ENCODE data around the gene DOK7.

DOK7 gene

DNA sequence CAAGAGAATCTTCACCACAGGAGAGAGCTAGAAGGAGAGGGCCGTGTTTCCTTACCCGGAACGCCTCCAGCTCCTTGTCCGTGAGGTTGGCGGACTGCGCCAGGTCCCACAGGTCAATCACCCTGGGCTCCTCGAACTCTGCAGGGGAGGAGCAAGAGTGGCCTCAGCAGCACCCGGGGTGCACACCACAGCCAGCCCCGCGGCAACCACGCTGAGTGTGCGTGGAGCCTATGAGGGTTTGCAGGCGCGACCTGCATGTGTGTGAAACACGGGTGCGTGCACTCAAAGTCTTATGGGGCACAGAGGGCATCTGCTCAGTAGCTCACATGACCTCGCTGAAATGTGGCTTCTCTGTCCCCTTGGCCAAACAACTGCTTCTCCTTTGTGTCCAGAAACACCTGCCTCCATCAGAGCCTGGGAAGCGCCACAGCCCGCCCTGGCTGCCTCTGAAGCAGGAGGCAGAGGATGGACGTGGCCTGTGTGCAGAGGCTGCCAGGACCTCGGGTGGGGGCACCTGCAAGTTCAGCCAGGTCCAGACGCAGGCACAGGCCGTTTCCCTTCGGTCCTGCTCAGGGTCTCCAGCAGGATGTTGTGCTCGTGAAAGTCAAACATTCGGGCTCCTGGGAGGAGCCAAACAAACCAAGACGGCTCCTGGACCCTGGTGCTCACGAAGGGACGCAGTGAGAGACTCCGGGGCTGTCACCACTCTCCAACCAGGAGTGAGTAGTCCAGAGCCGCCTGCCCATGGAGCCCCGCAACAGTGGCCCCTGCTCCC, 53.1 kb downstream of the DOK7 start:
- no peak for DNase-seq (ENCODE audit: low read depth, low spot score)
- H3K36me3 ChIP-seq (ENCODE audit: control insufficient read depth, insufficient read depth, low read length), result peaks cover 56% of the 10 kb centered on the region
- H3K27ac ChIP-seq (ENCODE audit: low read length), result no peak overlapping the region
- WGBS (ENCODE audit: insufficient coverage, insufficient read length), result no CpG with 5 or more reads among the region's 32 CpGs
- no peak overlapping the region for H3K4me3 ChIP-seq (ENCODE audit: low read length)
- peaks cover 3% of the 10 kb centered on the region for H3K4me1 ChIP-seq (ENCODE audit: control insufficient read depth, insufficient read depth, low read length)
- no peaks in the 10 kb centered on the region for H3K9me3 ChIP-seq (ENCODE audit: control insufficient read depth, insufficient read depth, low read length)
- H3K27me3 ChIP-seq (ENCODE audit: control insufficient read depth, insufficient read depth, low read length), result no peaks in the 10 kb centered on the region

DNA sequence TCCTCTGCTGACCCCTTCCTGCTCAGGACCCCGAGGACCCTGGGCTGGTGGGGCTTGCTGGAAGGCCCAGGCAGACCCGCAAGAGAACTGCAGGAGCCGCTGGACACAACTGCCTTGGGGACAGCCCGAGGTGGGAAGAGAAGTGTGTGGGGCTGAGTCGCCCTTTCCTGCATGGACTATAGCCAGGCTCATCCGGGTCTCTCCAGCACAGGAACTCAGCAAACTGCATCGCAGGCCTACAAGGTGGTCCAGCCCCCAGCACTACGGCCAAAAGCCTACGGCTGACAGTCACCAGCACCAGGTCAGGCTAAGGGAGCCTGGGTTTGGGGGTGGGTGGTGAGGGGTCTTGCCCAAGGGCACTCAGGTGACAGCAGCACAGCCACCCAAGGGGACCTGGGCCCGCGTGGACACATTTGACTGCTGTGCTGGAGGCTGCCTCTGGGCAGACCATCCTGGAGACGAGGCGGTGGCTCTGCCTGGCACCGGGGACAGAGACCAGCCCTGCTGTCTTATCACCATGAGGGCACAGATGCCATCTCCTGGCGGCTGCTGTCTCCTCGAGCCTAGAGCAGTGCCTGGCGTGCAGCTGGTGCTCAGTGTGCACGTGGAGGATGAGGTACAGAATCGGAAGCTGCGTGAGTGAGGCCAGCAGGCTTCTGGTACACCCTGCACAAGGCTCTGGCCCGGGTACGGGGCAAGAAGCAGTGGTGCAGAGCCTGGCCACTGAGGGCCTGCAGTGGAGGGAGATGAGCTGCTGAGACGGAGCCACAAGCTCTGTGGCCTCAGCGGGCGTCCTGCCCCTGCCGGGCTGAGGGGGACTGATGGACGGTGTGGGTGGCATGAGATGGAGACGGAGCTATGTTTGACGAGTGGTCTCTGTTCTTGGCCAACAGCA, 54.0 kb downstream of the DOK7 start:
- Histone ChIP-seq H3K4me1 (ENCODE audit: control insufficient read depth, insufficient read depth, low read length) (peaks cover 3% of the 10 kb centered on the region), H3K36me3 (ENCODE audit: control insufficient read depth, insufficient read depth, low read length) (peaks cover 60% of the 10 kb centered on the region), H3K27me3 (ENCODE audit: control insufficient read depth, insufficient read depth, low read length) (no peaks in the 10 kb centered on the region), H3K27ac (ENCODE audit: low read length) (no peak overlapping the region), H3K9me3 (ENCODE audit: control insufficient read depth, insufficient read depth, low read length) (no peaks in the 10 kb centered on the region), H3K4me3 (ENCODE audit: low read length) (no peak overlapping the region)
- WGBS (ENCODE audit: insufficient coverage, insufficient read length), result no CpG with 5 or more reads among the region's 29 CpGs
- no peak for DNase-seq (ENCODE audit: low read depth, low spot score)

- H3K27me3 ChIP-seq (ENCODE audit: control insufficient read depth, insufficient read depth, low read length), result no peaks in the 10 kb centered on the region
- DNase-seq (ENCODE audit: low read depth, low spot score), result no peak
- no peak overlapping the region for H3K4me3 ChIP-seq (ENCODE audit: low read length)
- peaks cover 3% of the 10 kb centered on the region for H3K4me1 ChIP-seq (ENCODE audit: control insufficient read depth, insufficient read depth, low read length)
- no peaks in the 10 kb centered on the region for H3K9me3 ChIP-seq (ENCODE audit: control insufficient read depth, insufficient read depth, low read length)
- no peak overlapping the region for H3K27ac ChIP-seq (ENCODE audit: low read length)
- H3K36me3 ChIP-seq (ENCODE audit: control insufficient read depth, insufficient read depth, low read length), result peaks cover 57% of the 10 kb centered on the region
- WGBS (ENCODE audit: insufficient coverage, insufficient read length), result no CpG with 5 or more reads among the region's 49 CpGs
Measured at GRCh38 chr4:3517731-3518510, 54.8 kb downstream of the DOK7 start.

DNA sequence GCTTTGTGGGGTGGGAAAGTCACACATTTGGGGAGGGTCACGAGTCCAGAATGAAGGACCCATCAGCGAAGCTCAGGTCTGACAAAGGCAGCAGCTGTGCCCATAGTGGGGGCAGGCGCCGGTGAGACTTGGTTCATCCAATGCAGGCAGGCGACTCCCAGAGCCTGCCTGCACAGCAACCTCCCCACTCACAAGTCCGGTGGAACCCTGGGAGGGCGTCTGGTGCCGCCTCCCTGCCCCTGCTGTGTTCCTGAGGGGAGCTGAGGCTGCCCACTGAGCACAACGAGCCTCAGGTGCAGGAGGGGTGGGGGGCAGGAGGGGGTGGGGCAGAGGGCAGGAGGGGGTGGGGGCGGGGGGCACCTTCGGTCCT, 55.4 kb downstream of the DOK7 start:
- DNase-seq (ENCODE audit: low read depth, low spot score), result no peak

DNA sequence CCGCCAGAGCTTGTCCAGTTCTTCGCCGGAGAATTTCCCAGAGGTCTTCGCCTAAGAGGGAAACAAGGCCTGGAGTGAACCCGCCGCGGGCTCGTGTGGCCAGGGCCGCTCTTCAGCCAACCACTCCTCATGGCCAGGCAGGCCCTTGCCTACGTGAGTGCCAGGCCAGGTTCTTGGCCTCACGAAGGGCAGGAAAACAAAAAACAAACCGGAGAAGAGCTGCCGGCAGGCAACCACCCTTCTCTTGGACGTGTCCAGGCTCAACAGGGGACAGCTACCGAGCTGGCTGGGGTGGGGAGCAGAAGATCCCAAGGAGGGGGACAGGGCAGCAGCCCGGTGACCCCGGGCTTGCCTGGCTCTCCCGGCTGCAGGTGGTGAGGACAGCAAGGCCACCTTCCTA, 55.8 kb downstream of the DOK7 start:
- no peak overlapping the region for H3K27ac ChIP-seq (ENCODE audit: low read length)
- no peak for DNase-seq (ENCODE audit: low read depth, low spot score)
- H3K36me3 ChIP-seq (ENCODE audit: control insufficient read depth, insufficient read depth, low read length), result peaks cover 56% of the 10 kb centered on the region
- H3K27me3 ChIP-seq (ENCODE audit: control insufficient read depth, insufficient read depth, low read length), result no peaks in the 10 kb centered on the region
- peaks cover 3% of the 10 kb centered on the region for H3K4me1 ChIP-seq (ENCODE audit: control insufficient read depth, insufficient read depth, low read length)
- no peak overlapping the region for H3K4me3 ChIP-seq (ENCODE audit: low read length)
- no CpG with 5 or more reads among the region's 18 CpGs for WGBS (ENCODE audit: insufficient coverage, insufficient read length)
- no peaks in the 10 kb centered on the region for H3K9me3 ChIP-seq (ENCODE audit: control insufficient read depth, insufficient read depth, low read length)

More for the DNA sequence above, 55.4 kb downstream of the DOK7 start:
- H3K27me3 ChIP-seq (ENCODE audit: control insufficient read depth, insufficient read depth, low read length), result no peaks in the 10 kb centered on the region
- no peaks in the 10 kb centered on the region for H3K9me3 ChIP-seq (ENCODE audit: control insufficient read depth, insufficient read depth, low read length)
- H3K36me3 ChIP-seq (ENCODE audit: control insufficient read depth, insufficient read depth, low read length), result peaks cover 57% of the 10 kb centered on the region
- peaks cover 3% of the 10 kb centered on the region for H3K4me1 ChIP-seq (ENCODE audit: control insufficient read depth, insufficient read depth, low read length)
- H3K4me3 ChIP-seq (ENCODE audit: low read length), result no peak overlapping the region
- no CpG with 5 or more reads among the region's 11 CpGs for WGBS (ENCODE audit: insufficient coverage, insufficient read length)
- no peak overlapping the region for H3K27ac ChIP-seq (ENCODE audit: low read length)

- peaks cover 55% of the 10 kb centered on the region for H3K36me3 ChIP-seq (ENCODE audit: control insufficient read depth, insufficient read depth, low read length)
- H3K27ac ChIP-seq (ENCODE audit: low read length), result no peak overlapping the region
- no peaks in the 10 kb centered on the region for H3K27me3 ChIP-seq (ENCODE audit: control insufficient read depth, insufficient read depth, low read length)
- no peak for DNase-seq (ENCODE audit: low read depth, low spot score)
- no CpG with 5 or more reads among the region's 23 CpGs for WGBS (ENCODE audit: insufficient coverage, insufficient read length)
- peaks cover 3% of the 10 kb centered on the region for H3K4me1 ChIP-seq (ENCODE audit: control insufficient read depth, insufficient read depth, low read length)
- H3K9me3 ChIP-seq (ENCODE audit: control insufficient read depth, insufficient read depth, low read length), result no peaks in the 10 kb centered on the region
- no peak overlapping the region for H3K4me3 ChIP-seq (ENCODE audit: low read length)
Measured at GRCh38 chr4:3519468-3520264, 56.6 kb downstream of the DOK7 start.

- H3K4me3 ChIP-seq (ENCODE audit: low read length), result no peak overlapping the region
- H3K36me3 ChIP-seq (ENCODE audit: control insufficient read depth, insufficient read depth, low read length), result peaks cover 58% of the 10 kb centered on the region
- no peaks in the 10 kb centered on the region for H3K9me3 ChIP-seq (ENCODE audit: control insufficient read depth, insufficient read depth, low read length)
- H3K4me1 ChIP-seq (ENCODE audit: control insufficient read depth, insufficient read depth, low read length), result peaks cover 3% of the 10 kb centered on the region
- no peak overlapping the region for H3K27ac ChIP-seq (ENCODE audit: low read length)
- DNase-seq (ENCODE audit: low read depth, low spot score), result no peak
- no peaks in the 10 kb centered on the region for H3K27me3 ChIP-seq (ENCODE audit: control insufficient read depth, insufficient read depth, low read length)
- no CpG with 5 or more reads among the region's 11 CpGs for WGBS (ENCODE audit: insufficient coverage, insufficient read length)
Measured at GRCh38 chr4:3520276-3520675, 57.2 kb downstream of the DOK7 start.

GRCh38 chr4:3520796-3521600, 57.9 kb downstream of the DOK7 start:
- Histone ChIP-seq H3K27ac (ENCODE audit: low read length) (no peak overlapping the region), H3K4me3 (ENCODE audit: low read length) (no peak overlapping the region), H3K27me3 (ENCODE audit: control insufficient read depth, insufficient read depth, low read length) (no peaks in the 10 kb centered on the region), H3K36me3 (ENCODE audit: control insufficient read depth, insufficient read depth, low read length) (peaks cover 57% of the 10 kb centered on the region), H3K4me1 (ENCODE audit: control insufficient read depth, insufficient read depth, low read length) (peaks cover 2% of the 10 kb centered on the region), H3K9me3 (ENCODE audit: control insufficient read depth, insufficient read depth, low read length) (no peaks in the 10 kb centered on the region)
- no CpG with 5 or more reads among the region's 31 CpGs for WGBS (ENCODE audit: insufficient coverage, insufficient read length)
- DNase-seq (ENCODE audit: low read depth, low spot score), result no peak

DNA sequence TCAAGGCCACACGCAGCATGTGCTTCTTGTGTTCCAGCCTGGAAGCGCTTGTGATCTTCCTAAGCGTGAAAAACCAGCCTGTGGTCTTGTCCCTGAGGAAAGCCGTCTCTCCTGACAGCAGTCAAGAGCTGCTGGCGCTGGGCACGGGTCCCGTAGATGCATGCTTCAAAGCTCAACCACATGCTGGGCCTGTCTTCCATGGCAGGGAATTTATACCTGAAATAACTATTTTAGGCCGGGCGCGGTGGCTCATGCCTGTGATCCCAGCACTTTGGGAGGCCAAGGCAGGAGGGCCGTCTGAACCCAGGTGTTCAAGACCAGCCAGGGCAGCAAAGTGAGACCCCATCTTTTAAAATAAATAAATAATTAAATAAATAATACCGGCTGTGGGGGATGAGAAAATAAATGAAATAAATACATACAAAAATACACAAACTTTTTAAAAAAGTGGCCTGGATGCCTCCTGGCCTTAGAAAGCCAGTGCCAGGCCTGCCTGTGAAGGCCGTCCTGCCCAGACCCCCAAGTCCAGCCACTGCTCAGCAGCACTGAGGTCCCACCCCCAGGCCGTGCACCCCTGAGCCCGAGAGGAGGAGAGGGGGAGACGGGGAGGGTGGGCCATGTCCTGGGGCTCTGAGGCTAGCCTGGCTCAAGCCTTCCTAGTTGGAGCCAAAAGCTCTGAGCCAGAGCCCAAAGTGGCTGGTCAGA, 58.7 kb downstream of the DOK7 start:
- Histone ChIP-seq H3K27ac (ENCODE audit: low read length) (no peak overlapping the region), H3K4me1 (ENCODE audit: control insufficient read depth, insufficient read depth, low read length) (no peaks in the 10 kb centered on the region), H3K27me3 (ENCODE audit: control insufficient read depth, insufficient read depth, low read length) (no peaks in the 10 kb centered on the region), H3K4me3 (ENCODE audit: low read length) (no peak overlapping the region), H3K9me3 (ENCODE audit: control insufficient read depth, insufficient read depth, low read length) (no peaks in the 10 kb centered on the region), H3K36me3 (ENCODE audit: control insufficient read depth, insufficient read depth, low read length) (peaks cover 50% of the 10 kb centered on the region)
- no peak for DNase-seq (ENCODE audit: low read depth, low spot score)
- no CpG with 5 or more reads among the region's 16 CpGs for whole genome bisulfite sequencing (ENCODE audit: insufficient coverage, insufficient read length)
